ENCODE results near the gene GSTA4.

- TF ChIP-seq MYC (IDR thresholded peaks at IDR 0.05; ENCODE audit: low read depth, low read length) (no peak), CTCF (IDR thresholded peaks at IDR 0.05; ENCODE audit: low read depth, low read length) (no peak)
These were observed 32.4 kb downstream of the GSTA4 start for GRCh38 chr6:52962701-52963100.
